ENCODE data around the gene ADCY2.
A peak's percentile ranks its signal among the peaks of the same experiment; 100 is the strongest.

Gene ADCY2

GRCh38 chr5:7747728-7748127 lies 351.8 kb downstream of the ADCY2 start:
- no peak for DNase-seq (ENCODE audit: low read depth)
- no peak for TF ChIP-seq CTCF (conservative IDR thresholded peaks at IDR 0.05; ENCODE audit: low read length)
- H3K4me3 ChIP-seq (ENCODE audit: low read length) = no peak overlapping the region

- TF ChIP-seq CTCF (conservative IDR thresholded peaks at IDR 0.05; ENCODE audit: low read length) = no peak
- no peak overlapping the region for H3K4me3 ChIP-seq (ENCODE audit: low read length)
- no peak for DNase-seq (ENCODE audit: low read depth)
Observed at GRCh38 chr5:7749626-7750025, 353.7 kb downstream of the ADCY2 start.

GRCh38 chr5:7751874-7752273 lies 355.9 kb downstream of the ADCY2 start:
- no peak for DNase-seq (ENCODE audit: low read depth)
- TF ChIP-seq CTCF (conservative IDR thresholded peaks at IDR 0.05; ENCODE audit: low read length) = no peak
- no peak overlapping the region for H3K4me3 ChIP-seq (ENCODE audit: low read length)

DNA sequence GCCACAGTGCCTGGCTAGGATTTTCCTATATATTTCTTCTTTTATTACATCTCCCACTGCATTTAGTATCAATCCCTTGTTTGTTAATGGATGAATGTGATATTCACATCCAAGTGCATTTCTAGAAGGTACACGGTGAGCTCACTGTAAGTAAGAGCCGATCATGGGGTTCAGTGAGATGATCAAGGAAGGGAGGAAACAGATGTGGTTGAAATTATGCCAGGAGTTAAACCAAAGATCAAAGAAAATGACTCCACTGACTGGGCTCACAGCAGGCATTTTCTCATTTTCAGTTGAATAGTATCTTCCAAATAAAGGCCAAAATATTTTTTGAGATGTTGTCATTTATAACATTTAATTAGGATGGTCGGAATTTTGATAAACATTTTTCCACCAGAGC lies 357.2 kb downstream of the ADCY2 start:
- TF ChIP-seq CTCF (conservative IDR thresholded peaks at IDR 0.05; ENCODE audit: low read length) = no peak
- no peak overlapping the region for H3K4me3 ChIP-seq (ENCODE audit: low read length)
- DNase-seq (ENCODE audit: low read depth) = no peak

- no peak for DNase-seq (ENCODE audit: low read depth)
- no peak overlapping the region for H3K4me3 ChIP-seq (ENCODE audit: low read length)
- no peak for TF ChIP-seq CTCF (conservative IDR thresholded peaks at IDR 0.05; ENCODE audit: low read length)
Observed at GRCh38 chr5:7753596-7753995, 357.7 kb downstream of the ADCY2 start.

GRCh38 chr5:7754490-7754889 lies 358.6 kb downstream of the ADCY2 start:
- no peak for TF ChIP-seq CTCF (conservative IDR thresholded peaks at IDR 0.05; ENCODE audit: low read length)
- H3K4me3 ChIP-seq (ENCODE audit: low read length) = no peak overlapping the region
- DNase-seq (ENCODE audit: low read depth) = no peak

GRCh38 chr5:7754997-7755596 lies 359.2 kb downstream of the ADCY2 start:
- TF ChIP-seq CTCF (conservative IDR thresholded peaks at IDR 0.05; ENCODE audit: low read length) = peak; percentile 59
- DNase-seq (ENCODE audit: low read depth) = peak; percentile 25
- no peak overlapping the region for H3K4me3 ChIP-seq (ENCODE audit: low read length)
